ENCODE data around the gene TTC24. TPM values are rescaled to one million over a fixed set of nuclear protein-coding genes. Genes with fewer than 3 reads are reported as not detected.
A peak's percentile ranks its signal among the peaks of the same experiment; 100 is the strongest.

Gene TTC24
- polyA plus RNA-seq, 3 donors: 0.14 to 0.31 TPM; not detected in 1

GRCh38 chr1:156547434-156547833 is 32.1 kb upstream of the TTC24 start:
- Histone ChIP-seq H3K4me1 (ENCODE audit: control insufficient read depth in 1 of 2, insufficient read depth in 2 of 2, low read length in 2 of 2) (peaks cover 14 to 16% of the 10 kb centered on the region in 2 donors), H3K27me3 (ENCODE audit: control insufficient read depth in 2 of 2, insufficient read depth in 2 of 2, low read length in 2 of 2) (no peaks in the 10 kb centered on the region), H3K9ac (ENCODE audit: insufficient read depth, low read length, poor library complexity, severe bottlenecking) (no peak overlapping the region), H3K36me3 (replicated peaks in 1 of 2; ENCODE audit: control insufficient read depth in 1 of 2, insufficient read depth in 2 of 2, low read length in 2 of 2) (peaks cover 17 to 66% of the 10 kb centered on the region in 2 donors), H3K9me3 (replicated peaks in 1 of 2; ENCODE audit: control insufficient read depth in 1 of 2, insufficient read depth in 1 of 2, low read length in 2 of 2) (no peaks in the 10 kb centered on the region), H3K79me2 (ENCODE audit: insufficient read depth, low read length) (no peaks in the 10 kb centered on the region), H3K4me3 (replicated peaks in 1 of 3; ENCODE audit: low read depth in 2 of 3, low read length in 3 of 3) (no peak overlapping the region), H4K20me1 (ENCODE audit: insufficient read depth, low read length) (no peaks in the 10 kb centered on the region), H3K4me2 (replicated peaks; ENCODE audit: extremely low read depth, low read length, poor library complexity, severe bottlenecking) (no peak overlapping the region), H3K27ac (ENCODE audit: low read depth in 1 of 2, low read length in 2 of 2) (no peak overlapping the region), H2AFZ (ENCODE audit: insufficient read depth, low read depth, low read length, poor library complexity, severe bottlenecking) (no peak overlapping the region)
- TF ChIP-seq CTCF (IDR thresholded peaks at IDR 0.05): no peak
- Mint-ChIP-seq H3K27me3 (ENCODE audit: low read depth in 3 of 3) (peaks cover 0 to 4% (median 0%) of the 10 kb centered on the region in 3 donors), H3K9me3 (no peaks in the 10 kb centered on the region), H3K27ac (no peak overlapping the region), H3K4me3 (no peak overlapping the region), H3K4me1 (peaks cover 25% of the 10 kb centered on the region), H3K36me3 (peaks cover 49 to 71% of the 10 kb centered on the region in 2 donors)
- DNase-seq: no peak
- intact Hi-C loops (cut with micrococcal nuclease): no loop called here
- 100% methylated on average over 1 of the region's 4 CpGs for WGBS (ENCODE audit: insufficient coverage)

GRCh38 chr1:156547982-156548381 is 31.5 kb upstream of the TTC24 start:
- peaks cover 28% of the 10 kb centered on the region for H3K4me1 Mint-ChIP-seq
- WGBS (ENCODE audit: insufficient coverage): 100% methylated on average over 7 of the region's 9 CpGs

More at GRCh38 chr1:156547982-156548381, 31.5 kb upstream of the TTC24 start:
- H3K27ac Mint-ChIP-seq: peak overlapping the region in 2 of 7 donors; percentile 12 to 21
- DNase-seq: no peak
- H3K4me3 ChIP-seq (replicated peaks in 1 of 3; ENCODE audit: low read depth in 2 of 3, low read length in 3 of 3): no peak overlapping the region
- no peak overlapping the region for H3K4me3 Mint-ChIP-seq
- peaks cover 48 to 71% of the 10 kb centered on the region in 2 donors for H3K36me3 Mint-ChIP-seq
- peaks cover 18 to 22% of the 10 kb centered on the region in 2 donors for H3K4me1 ChIP-seq (ENCODE audit: control insufficient read depth in 1 of 2, insufficient read depth in 2 of 2, low read length in 2 of 2)
- no peaks in the 10 kb centered on the region for H3K9me3 Mint-ChIP-seq
- H2AFZ ChIP-seq (ENCODE audit: insufficient read depth, low read depth, low read length, poor library complexity, severe bottlenecking): no peak overlapping the region
- no peak for TF ChIP-seq CTCF (IDR thresholded peaks at IDR 0.05)
- H3K9ac ChIP-seq (ENCODE audit: insufficient read depth, low read length, poor library complexity, severe bottlenecking): no peak overlapping the region
- H3K36me3 ChIP-seq (replicated peaks in 1 of 2; ENCODE audit: control insufficient read depth in 1 of 2, insufficient read depth in 2 of 2, low read length in 2 of 2): peaks cover 17 to 66% of the 10 kb centered on the region in 2 donors
- H4K20me1 ChIP-seq (ENCODE audit: insufficient read depth, low read length): no peaks in the 10 kb centered on the region
- no peaks in the 10 kb centered on the region for H3K9me3 ChIP-seq (replicated peaks in 1 of 2; ENCODE audit: control insufficient read depth in 1 of 2, insufficient read depth in 1 of 2, low read length in 2 of 2)
- no peaks in the 10 kb centered on the region for H3K79me2 ChIP-seq (ENCODE audit: insufficient read depth, low read length)
- intact Hi-C loops (cut with micrococcal nuclease): no loop called here
- H3K27me3 Mint-ChIP-seq (ENCODE audit: low read depth in 3 of 3): peaks cover 0 to 4% (median 0%) of the 10 kb centered on the region in 3 donors
- no peak overlapping the region for H3K4me2 ChIP-seq (replicated peaks; ENCODE audit: extremely low read depth, low read length, poor library complexity, severe bottlenecking)
- H3K27ac ChIP-seq (ENCODE audit: low read depth in 1 of 2, low read length in 2 of 2): no peak overlapping the region
- H3K27me3 ChIP-seq (ENCODE audit: control insufficient read depth in 2 of 2, insufficient read depth in 2 of 2, low read length in 2 of 2): no peaks in the 10 kb centered on the region
